Stimulated activated CD4-positive, alpha-beta T cell treated with anti-CD3 and anti-CD28 coated beads, TNF-alpha, amount 100 ng/mL, for 24 hours (primary cell): ENCODE data around the gene FCGR3B.
"Not testable (repeated sequence)": the region's sequence is repeated elsewhere in the genome, so short reads cannot be mapped to it uniquely, and the experiment has no call there.

Experiments
- DNase-seq, 3 experiments: peaks; one replicate each; pipeline ENCODE4 v3.0.0-alpha.2; 2020; ENCODE audit warnings: low read depth in 3 of 3

The FCGR3B gene

DNA sequence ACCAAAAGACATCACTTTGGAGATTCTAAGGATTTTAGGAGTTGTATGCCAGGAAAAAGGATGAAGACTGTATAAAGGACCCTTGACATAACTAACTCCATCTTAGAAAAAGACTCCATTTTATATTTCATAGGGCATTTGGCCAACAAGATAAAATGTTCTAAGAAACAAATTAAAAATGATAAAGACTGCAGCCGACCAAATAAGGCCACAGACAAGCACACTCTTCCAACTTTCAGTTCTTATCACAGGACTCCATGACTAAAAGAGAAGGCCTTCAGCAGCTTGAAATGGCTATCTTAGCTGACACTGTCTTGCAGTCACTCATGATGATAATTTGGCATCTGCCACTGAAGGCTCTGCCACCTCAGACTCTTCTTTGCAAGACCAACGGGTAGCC is 8.2 kb upstream of the FCGR3B start:
- not testable (repeated sequence) for DNase-seq

GRCh38 chr1:161638251-161638993 is 7.4 kb upstream of the FCGR3B start:
- DNase-seq = not testable (repeated sequence)

DNA sequence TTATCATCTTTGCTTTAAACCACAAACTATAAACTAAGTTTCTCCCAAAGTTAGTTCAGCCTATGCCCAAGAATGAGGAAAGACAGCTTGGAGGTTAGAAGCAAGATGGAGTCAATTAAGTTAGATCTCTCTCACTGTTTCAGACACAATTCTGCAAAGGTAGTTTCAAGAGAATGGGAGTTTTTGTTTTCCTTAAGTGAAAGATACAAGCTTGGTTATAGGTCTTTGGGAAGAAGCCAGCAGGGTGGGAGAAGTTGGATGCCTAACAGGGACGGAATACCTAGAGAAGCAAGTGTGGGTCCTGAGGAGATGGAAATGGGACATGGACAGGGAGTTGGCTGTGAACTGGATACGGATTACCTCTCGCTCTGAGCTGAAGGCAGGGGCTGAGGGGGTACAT is 6.0 kb upstream of the FCGR3B start:
- not testable (repeated sequence) for DNase-seq

GRCh38 chr1:161636189-161636782 is 5.3 kb upstream of the FCGR3B start:
- not testable (repeated sequence) for DNase-seq

DNA sequence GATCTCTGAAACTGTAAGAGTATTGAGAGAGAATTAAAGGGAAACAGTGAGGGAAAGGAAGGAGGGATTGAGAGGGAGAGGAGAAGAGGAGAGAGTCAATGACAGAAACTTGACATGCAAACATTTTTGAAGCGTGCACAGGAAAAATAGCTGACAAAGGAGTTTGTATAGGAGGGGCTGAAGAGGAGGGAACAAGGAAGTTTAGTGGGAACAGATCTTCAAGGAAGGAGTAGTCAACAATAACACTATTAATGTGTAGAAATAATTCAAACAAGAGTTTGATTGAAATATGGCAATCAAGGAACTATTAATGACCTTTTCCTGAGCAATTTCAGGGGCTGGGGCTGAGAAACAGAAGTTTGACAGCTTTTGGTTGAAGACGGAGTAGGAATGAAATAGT is 4.0 kb upstream of the FCGR3B start:
- not testable (repeated sequence) for DNase-seq

DNA sequence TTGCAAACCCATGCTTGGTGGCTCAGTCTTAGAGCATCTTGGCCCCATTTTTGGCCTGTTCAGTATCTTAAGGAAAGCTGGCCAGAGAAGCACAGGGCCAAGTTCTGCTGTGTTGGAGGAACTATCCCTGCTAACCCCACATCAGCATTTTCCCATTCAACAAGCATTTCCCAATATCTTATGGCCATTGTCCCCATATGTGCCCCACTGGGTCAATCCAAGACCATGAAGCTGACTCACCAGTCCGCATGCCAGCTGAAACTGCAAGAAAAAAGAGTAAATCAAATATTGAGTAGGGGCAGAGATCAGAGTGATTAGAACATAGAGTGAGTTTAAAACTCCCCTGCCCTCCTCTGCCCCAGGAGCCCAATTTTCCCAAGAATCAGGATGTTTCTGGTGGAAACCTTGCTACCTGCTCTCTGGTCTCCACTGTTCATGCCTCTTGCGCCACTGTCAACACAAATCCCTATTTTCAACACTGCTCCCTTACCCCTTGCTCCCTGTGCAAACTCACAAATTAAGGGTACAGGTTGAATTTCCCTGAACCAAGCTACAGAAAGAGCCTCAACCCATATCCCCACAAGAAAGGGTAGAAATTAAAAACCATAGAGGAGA is 741 bp downstream of the FCGR3B start:
- DNase-seq = not testable (repeated sequence)

GRCh38 chr1:161626445-161627146 is 4.4 kb downstream of the FCGR3B start:
- not testable (repeated sequence) for DNase-seq

GRCh38 chr1:161624605-161625004 is 6.4 kb downstream of the FCGR3B start:
- DNase-seq = not testable (repeated sequence)

- not testable (repeated sequence) for DNase-seq
Measured at GRCh38 chr1:161623401-161624051, 7.5 kb downstream of the FCGR3B start.

DNA sequence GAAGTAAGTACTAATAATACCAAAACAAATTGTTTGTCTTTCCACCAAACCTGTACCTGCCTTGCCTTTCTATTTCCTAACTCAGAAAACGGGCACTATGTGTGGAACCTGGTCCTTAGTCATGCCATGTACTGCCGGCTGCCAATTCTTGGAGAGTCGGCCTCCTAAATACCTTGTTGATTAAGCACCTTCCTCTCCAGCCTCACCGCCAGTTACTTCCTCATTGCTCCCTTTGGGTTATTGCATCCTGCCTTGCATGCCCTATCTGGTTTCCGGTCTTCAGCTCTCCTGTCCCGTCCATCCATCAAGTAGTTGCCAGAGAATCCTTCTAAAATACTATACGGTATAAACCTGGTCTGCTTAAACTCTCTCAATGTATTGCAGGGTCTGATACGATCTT is 8.9 kb downstream of the FCGR3B start:
- DNase-seq = not testable (repeated sequence)

GRCh38 chr1:161621181-161622000 is 9.6 kb downstream of the FCGR3B start:
- peak; percentile 82 to 89 (median 83) for DNase-seq

- not testable (repeated sequence) for DNase-seq
Measured at GRCh38 chr1:161620399-161620798, 10.6 kb downstream of the FCGR3B start.

DNA sequence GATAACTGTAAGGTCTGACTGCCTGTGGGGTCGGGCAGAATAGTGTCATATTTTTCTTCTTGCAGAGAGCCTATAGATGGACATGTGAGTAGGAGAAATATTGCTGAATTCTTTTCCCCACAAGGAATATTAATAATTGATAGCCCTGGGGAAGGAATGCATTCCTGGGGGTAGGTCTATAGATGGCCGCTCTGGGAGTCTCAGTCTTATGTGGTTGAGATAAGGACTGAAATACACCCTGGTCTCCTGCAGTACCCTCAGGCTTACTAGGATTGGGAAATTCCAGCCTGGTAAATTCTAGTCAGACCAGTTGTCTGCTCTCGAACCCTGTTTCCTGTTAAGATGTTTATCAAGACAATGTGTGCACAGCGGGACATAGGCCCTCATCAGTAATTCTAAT is 12.5 kb downstream of the FCGR3B start:
- not testable (repeated sequence) for DNase-seq

DNA sequence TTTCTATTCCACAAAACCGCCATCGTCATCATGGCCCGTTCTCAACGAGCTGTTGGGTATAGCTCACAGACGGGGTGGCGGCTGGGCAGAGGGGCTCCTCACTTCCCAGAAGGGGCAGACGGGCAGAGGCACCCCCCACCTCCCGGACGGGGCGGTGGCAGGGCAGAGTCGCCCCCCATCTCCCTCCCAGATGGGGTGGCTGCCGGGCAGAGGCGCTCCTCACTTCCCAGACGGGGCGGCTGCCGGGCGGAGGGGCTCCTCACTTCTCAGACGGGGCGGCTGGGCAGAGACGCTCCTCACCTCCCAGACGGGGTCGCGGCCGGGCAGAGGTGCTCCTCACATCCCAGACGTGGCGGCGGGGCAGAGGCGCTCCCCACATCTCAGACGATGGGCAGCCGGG is 14.6 kb downstream of the FCGR3B start:
- not testable (repeated sequence) for DNase-seq

DNA sequence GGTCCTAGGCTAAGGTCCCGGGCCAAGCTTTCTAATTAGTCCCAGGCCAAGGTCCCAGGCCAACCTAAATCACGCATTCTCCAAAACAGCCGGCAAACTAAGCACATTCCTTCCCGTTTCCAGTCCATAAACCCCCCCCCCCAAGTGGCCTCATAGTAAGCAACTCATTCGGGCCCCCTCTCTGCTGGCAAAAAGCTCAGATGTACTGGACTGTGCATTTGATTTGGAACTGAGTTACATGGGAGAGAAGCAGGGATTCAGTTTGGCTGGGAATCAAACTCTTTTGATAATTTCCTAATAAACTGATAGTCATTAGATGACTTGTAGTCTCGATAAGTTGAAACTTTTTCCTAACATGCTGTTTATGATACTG is 17.8 kb downstream of the FCGR3B start:
- DNase-seq = not testable (repeated sequence)

DNA sequence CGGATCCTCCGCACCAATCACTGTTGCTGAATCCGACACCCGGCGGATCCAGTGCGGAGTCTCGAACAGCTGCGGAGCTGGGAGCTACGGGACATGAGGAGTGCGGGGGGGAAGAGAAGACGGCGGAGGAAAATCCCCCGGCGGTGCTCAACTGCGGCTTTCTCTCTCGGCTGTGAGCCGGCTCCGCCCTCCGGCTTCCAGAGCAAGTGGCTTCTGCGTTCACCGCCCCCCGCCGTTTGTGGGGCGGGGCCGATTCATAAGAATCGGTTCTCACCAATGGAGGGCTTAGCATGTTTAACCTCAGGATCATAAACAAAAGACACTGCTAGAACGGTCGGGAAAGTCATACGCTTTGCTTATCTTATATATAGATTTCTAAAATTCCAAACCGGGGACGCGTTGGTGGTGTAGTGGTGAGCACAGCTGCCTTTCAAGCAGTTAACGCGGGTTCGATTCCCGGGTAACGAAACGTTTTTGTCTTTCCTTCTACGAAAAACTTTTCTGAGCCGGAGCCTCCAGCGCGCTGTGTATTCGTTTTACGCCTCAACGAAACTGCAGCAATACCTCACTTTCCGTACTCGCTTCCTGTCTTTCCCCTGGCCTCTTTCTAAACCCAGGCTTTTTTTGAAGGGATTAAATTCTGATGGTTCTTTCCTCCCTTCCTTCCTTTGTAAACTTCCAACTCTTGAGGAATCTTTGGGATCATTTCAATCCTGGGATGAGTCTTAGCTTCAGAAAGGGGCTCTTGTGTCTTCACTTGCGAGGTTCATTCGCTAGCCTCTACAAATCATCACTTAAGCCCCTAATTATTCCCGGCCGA is 18.4 kb downstream of the FCGR3B start:
- peak; percentile 83 to 92 (median 85) for DNase-seq

- peak in 1 of 3 experiments; percentile 26 for DNase-seq
Measured at GRCh38 chr1:161611866-161612321, 19.1 kb downstream of the FCGR3B start.

DNA sequence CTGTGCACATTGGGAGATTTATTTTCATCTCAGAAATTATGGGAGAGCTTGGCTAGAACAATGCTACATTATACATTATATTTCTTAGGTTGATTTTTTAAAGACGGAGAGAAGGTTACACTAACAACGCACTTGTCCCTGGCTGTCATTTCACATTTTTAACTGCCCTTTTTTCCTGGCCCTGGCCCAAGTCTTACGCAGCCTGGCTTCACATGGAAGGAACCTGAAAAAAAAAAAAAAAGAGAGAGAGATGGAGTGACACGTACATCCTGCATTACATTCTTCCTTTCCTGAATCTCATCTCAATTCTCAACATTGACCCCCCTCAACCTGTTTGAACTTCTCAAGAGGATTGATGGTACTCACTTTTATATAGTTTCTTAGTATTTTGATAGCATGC is 20.8 kb downstream of the FCGR3B start:
- DNase-seq = not testable (repeated sequence)

DNA sequence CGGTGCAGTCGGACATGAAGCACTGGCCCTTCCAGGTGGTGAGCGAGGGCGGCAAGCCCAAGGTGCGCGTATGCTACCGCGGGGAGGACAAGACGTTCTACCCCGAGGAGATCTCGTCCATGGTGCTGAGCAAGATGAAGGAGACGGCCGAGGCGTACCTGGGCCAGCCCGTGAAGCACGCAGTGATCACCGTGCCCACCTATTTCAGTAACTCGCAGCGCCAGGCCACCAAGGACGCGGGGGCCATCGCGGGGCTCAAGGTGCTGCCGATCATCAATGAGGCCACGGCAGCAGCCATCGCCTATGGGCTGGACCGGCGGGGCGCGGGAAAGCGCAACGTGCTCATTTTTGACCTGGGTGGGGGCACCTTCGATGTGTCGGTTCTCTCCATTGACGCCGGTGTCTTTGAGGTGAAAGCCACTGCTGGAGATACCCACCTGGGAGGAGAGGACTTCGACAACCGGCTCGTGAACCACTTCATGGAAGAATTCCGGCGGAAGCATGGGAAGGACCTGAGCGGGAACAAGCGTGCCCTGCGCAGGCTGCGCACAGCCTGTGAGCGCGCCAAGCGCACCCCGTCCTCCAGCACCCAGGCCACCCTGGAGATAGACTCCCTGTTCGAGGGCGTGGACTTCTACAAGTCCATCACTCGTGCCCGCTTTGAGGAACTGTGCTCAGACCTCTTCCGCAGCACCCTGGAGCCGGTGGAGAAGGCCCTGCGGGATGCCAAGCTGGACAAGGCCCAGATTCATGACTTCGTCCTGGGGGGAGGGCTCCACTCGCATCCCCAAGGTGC is 24.2 kb downstream of the FCGR3B start:
- not testable (repeated sequence) for DNase-seq
